H1 (cell line): ENCODE results near the gene FAM171A1. TPM values are rescaled to one million over a fixed set of nuclear protein-coding genes. Genes with fewer than 3 reads are reported as not detected.

Source experiments
- CTCF ChIA-PET: fragments of 300-600 bp; sonication (Branson Sonifier 250); formaldehyde crosslinking; loops from one replicate; lab custom pipeline; 2021; ENCODE audit not compliant: partially characterized antibody; lab: Charles Lee
- POLR2A ChIA-PET: fragments of 300-600 bp; sonication (Branson Sonifier 250); formaldehyde crosslinking; loops from one replicate; lab custom pipeline; 2021; ENCODE audit warnings: inconsistent platforms; ENCODE audit not compliant: partially characterized antibody; lab: Charles Lee
- DNase-seq, 2 experiments: peaks; one replicate each; pipeline versions ENCODE4 v3.0.0 to v3.0.0-alpha.2; 2010 to 2022; ENCODE audit warnings: low spot score in 2 of 2, low read depth in 1 of 2, mixed read lengths in 1 of 2
- FAIRE-seq: peaks from 2 replicates; lab custom pipeline; 2011; peaks lifted over from hg19 to GRCh38; lab: Jason Lieb, UNC
- H2AFZ ChIP-seq: 2 replicates; pipeline ENCODE4 v1.8.1; 2012; ENCODE audit warnings: low read length, inconsistent platforms
- H2AK5ac ChIP-seq: 2 replicates; pipeline ENCODE4 v1.6.1; 2013; ENCODE audit warnings: low read depth, low read length
- H2BK120ac ChIP-seq: replicated peaks from 2 replicates; pipeline ENCODE3; 2013; ENCODE audit warnings: low read depth, low read length, inconsistent platforms
- H2BK12ac ChIP-seq: 2 replicates; pipeline ENCODE4 v1.6.1; 2013; ENCODE audit warnings: low read depth, low read length
- H2BK15ac ChIP-seq: 2 replicates; pipeline ENCODE4 v1.6.1; 2013; ENCODE audit warnings: low read length
- H2BK20ac ChIP-seq: 2 replicates; pipeline ENCODE4 v1.6.1; 2013; ENCODE audit warnings: low read length
- H2BK5ac ChIP-seq: 2 replicates; pipeline ENCODE4 v1.6.1; 2013; ENCODE audit warnings: low read depth, low read length
- H3K14ac ChIP-seq: 2 replicates; pipeline ENCODE4 v1.6.1; 2013; ENCODE audit warnings: inconsistent platforms; ENCODE audit not compliant: insufficient read length
- H3K18ac ChIP-seq: 2 replicates; pipeline ENCODE4 v1.6.1; 2013; ENCODE audit warnings: low read length; ENCODE audit errors: extremely low read depth
- H3K23ac ChIP-seq: 2 replicates; pipeline ENCODE4 v1.6.1; 2013; ENCODE audit warnings: inconsistent platforms; ENCODE audit not compliant: insufficient read length
- H3K23me2 ChIP-seq: 2 replicates; pipeline ENCODE4 v1.6.1; 2013; ENCODE audit warnings: low read depth, low read length
- H3K27ac ChIP-seq: 2 replicates; pipeline ENCODE4 v1.6.1; 2011; ENCODE audit warnings: low read depth, low read length, inconsistent platforms
- H3K27me3 ChIP-seq, 4 experiments: replicated peaks in 1 of 4; 1 replicate in 1 of 4; 2 replicates in 3 of 4; pipeline versions ENCODE4 v1.6.1 to v1.8.1; 2011 to 2013; ENCODE audit warnings: low read length in 3 of 4, mild to moderate bottlenecking in 3 of 4, inconsistent platforms in 2 of 4, mixed read lengths in 2 of 4, moderate library complexity in 1 of 4; ENCODE audit not compliant: control insufficient read depth in 3 of 4, insufficient read depth in 3 of 4; ENCODE audit errors: extremely low read depth in 1 of 4
- H3K36me3 ChIP-seq, 4 experiments: 2 replicates each; pipeline versions ENCODE4 v1.6.1 to v1.8.1; 2011 to 2013; ENCODE audit warnings: mild to moderate bottlenecking in 4 of 4, low read length in 3 of 4, moderate library complexity in 2 of 4, control low read depth in 1 of 4, inconsistent platforms in 1 of 4; ENCODE audit not compliant: insufficient read depth in 4 of 4, control insufficient read depth in 2 of 4
- H3K4ac ChIP-seq: replicated peaks from 2 replicates; pipeline ENCODE3; 2013; ENCODE audit warnings: low read length, low read depth, mixed read lengths, inconsistent platforms; ENCODE audit not compliant: insufficient read length
- H3K4me1 ChIP-seq, 4 experiments: replicated peaks in 1 of 4; 1 replicate in 1 of 4; 2 replicates in 3 of 4; pipeline versions ENCODE4 v1.6.1 to v1.8.1; 2011 to 2013; ENCODE audit warnings: low read length in 3 of 4, inconsistent platforms in 2 of 4, mixed read lengths in 1 of 4; ENCODE audit not compliant: insufficient read depth in 4 of 4, control insufficient read depth in 3 of 4
- H3K4me2 ChIP-seq, 2 experiments: 2 replicates each; pipeline versions ENCODE4 v1.6.1 to v1.8.1; 2011 to 2013; ENCODE audit warnings: low read depth in 2 of 2, low read length in 2 of 2, control low read depth in 1 of 2, inconsistent platforms in 1 of 2, mild to moderate bottlenecking in 1 of 2; ENCODE audit not compliant: insufficient read depth in 1 of 2
- H3K4me3 ChIP-seq, 4 experiments: fragments of 200-600, 300-600 bp in 1 of 4; sonication (generic), shearing (Covaris generic), sonication (Bioruptor Twin) in 1 of 4; 2 replicates each; pipeline versions ENCODE4 v1.5.1 to v1.8.1; 2011 to 2016; ENCODE audit warnings: low read length in 4 of 4, low read depth in 3 of 4, control low read depth in 2 of 4, inconsistent platforms in 2 of 4, mild to moderate bottlenecking in 2 of 4, mixed read lengths in 1 of 4, moderate library complexity in 1 of 4; ENCODE audit not compliant: insufficient read depth in 2 of 4; ENCODE audit errors: extremely low read depth in 1 of 4
- H3K56ac ChIP-seq: replicated peaks from 2 replicates; pipeline ENCODE3; 2013; ENCODE audit warnings: low read depth, mild to moderate bottlenecking, mixed read lengths, low read length, inconsistent platforms; ENCODE audit not compliant: insufficient read length
- H3K79me1 ChIP-seq: 2 replicates; pipeline ENCODE4 v1.6.1; 2013; ENCODE audit warnings: low read depth, low read length, control low read depth
- H3K79me2 ChIP-seq, 2 experiments: 2 replicates each; pipeline versions ENCODE4 v1.6.1 to v1.8.1; 2012 to 2013; ENCODE audit warnings: low read length in 2 of 2, mild to moderate bottlenecking in 2 of 2, inconsistent platforms in 1 of 2; ENCODE audit not compliant: insufficient read depth in 2 of 2, control insufficient read depth in 1 of 2
- H3K9ac ChIP-seq, 4 experiments: replicated peaks in 1 of 4; 1 replicate in 1 of 4; 2 replicates in 3 of 4; pipeline versions ENCODE4 v1.6.1 to v1.8.1; 2011 to 2013; ENCODE audit warnings: low read depth in 3 of 4, low read length in 3 of 4, control low read depth in 2 of 4, mild to moderate bottlenecking in 2 of 4, moderate library complexity in 2 of 4, inconsistent platforms in 1 of 4; ENCODE audit errors: extremely low read depth in 1 of 4
- H3K9me3 ChIP-seq, 2 experiments: 2 replicates each; pipeline versions ENCODE4 v1.6.1 to v1.8.1; 2012 to 2013; ENCODE audit warnings: mild to moderate bottlenecking in 2 of 2, moderate library complexity in 2 of 2, control low read depth in 1 of 2, inconsistent platforms in 1 of 2, low read depth in 1 of 2, low read length in 1 of 2, mixed read lengths in 1 of 2; ENCODE audit not compliant: insufficient read depth in 2 of 2
- H4K20me1 ChIP-seq, 2 experiments: replicated peaks in 1 of 2; 2 replicates each; pipeline versions ENCODE3 to v1.8.1; 2011 to 2013; ENCODE audit warnings: inconsistent platforms in 2 of 2, low read length in 2 of 2, mild to moderate bottlenecking in 1 of 2; ENCODE audit not compliant: insufficient read depth in 2 of 2, control insufficient read depth in 1 of 2
- H4K5ac ChIP-seq: 2 replicates; pipeline ENCODE4 v1.6.1; 2013; ENCODE audit warnings: low read length, low read depth, mixed read lengths, inconsistent platforms; ENCODE audit not compliant: insufficient read length
- H4K8ac ChIP-seq: 2 replicates; pipeline ENCODE4 v1.8.0; 2013; ENCODE audit warnings: mild to moderate bottlenecking, moderate library complexity, low read length, inconsistent platforms; ENCODE audit not compliant: insufficient read depth; ENCODE audit errors: extremely low read depth
- H4K91ac ChIP-seq: replicated peaks from 2 replicates; pipeline ENCODE3; 2013; ENCODE audit warnings: low read length, mixed read lengths, inconsistent platforms; ENCODE audit not compliant: insufficient read length
- USF2 ChIP-seq: IDR thresholded peaks from 2 replicates; pipeline ENCODE4 v1.6.1; 2011; ENCODE audit warnings: low read length, improper control_type of control experiment
- WGBS, 2 experiments: shearing (Covaris generic) in 1 of 2; methylation state at CpG; one replicate each; pipeline versions ENCODE4 v1.1.6 to v1.1.7; 2013 to 2015; ENCODE audit warnings: low lambda C conversion rate in 2 of 2, mixed read lengths in 2 of 2, inconsistent platforms in 1 of 2, low coverage in 1 of 2, missing lambda C conversion rate in 1 of 2; ENCODE audit not compliant: insufficient replicate concordance in 2 of 2, insufficient coverage in 1 of 2, insufficient read length in 1 of 2; ENCODE audit errors: extremely low coverage in 1 of 2, missing lambda C conversion rate in 1 of 2; 5-methylcytosine and 5-hydroxymethylcytosine counted together
- polyA plus RNA-seq, 7 experiments: library from polyadenylated mRNA; depleted of rRNA in 3 of 7; stranded (reverse) in 5 of 7; unstranded in 2 of 7; fragments of >200 nt in 5 of 7; fragments of 200-250 nt in 2 of 7; gene quantifications; 1 replicate in 5 of 7; 2 replicates in 1 of 7; 4 replicates in 1 of 7; pipeline versions ENCODE4 v1.2.1 to v1.2.3, GENCODE V29; 2011 to 2013; ENCODE audit warnings: missing spikeins in 2 of 7, mixed read lengths in 2 of 7
- total RNA-seq: library from RNA; stranded (reverse); fragmentation: NEBNext Ultra II Directional; extraction: Animal tissue kit (Norgen Biotek cat#: 25700); gene quantifications from 2 replicates; pipeline ENCODE4 v1.2.1, GENCODE V29; 2021

The FAM171A1 gene
- total and polyA plus RNA-seq, 2 of the 8 experiments (the other 6 are each of a cell fraction or from before 2014, with no cell fraction given), result 26.6 to 42.1 TPM

DNA sequence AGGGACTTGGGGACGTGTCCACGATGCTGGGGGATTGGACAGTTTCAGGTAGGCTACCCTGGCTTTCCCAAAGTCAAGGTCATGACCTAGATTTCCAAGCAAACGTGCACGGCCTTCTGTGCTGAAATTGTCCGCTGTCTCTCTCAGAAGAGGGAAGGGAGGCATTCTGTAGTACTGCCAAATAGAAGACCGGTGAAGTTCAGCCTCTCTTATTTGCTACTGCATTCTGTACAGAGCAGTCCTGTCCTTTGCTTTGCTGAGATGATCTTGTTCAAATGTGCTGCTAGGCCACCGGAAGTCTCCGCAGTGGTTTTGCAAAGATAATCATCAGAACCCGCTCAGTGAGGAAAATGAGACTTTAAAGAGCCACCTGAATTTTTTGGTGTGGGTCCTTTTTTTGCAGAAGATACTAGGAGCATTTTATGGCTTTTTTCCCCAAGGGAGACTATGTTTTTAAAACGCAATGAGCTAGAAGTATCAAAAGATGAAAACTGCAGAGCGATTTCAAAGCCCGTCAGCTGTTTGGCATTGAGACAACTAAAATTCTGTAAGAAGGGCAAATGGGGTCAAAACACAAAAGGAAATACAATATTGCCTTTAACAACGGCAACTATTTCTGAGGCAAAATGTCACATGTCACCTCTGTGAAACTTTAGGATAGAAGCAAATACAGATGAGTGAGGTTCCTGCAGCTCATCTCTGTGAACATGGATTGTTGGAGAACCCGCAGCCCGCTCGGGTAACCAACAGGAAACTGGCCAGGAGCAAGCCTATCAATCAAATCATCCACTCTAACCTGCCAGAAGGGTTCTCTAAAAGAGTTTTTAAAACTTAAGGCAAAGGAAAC lies 201.3 kb downstream of the FAM171A1 start:
- Histone ChIP-seq H4K91ac (no peak overlapping the region), H3K18ac (no peak overlapping the region), H2BK120ac (no peak overlapping the region), H3K27me3 (no peaks in the 10 kb centered on the region; a peak in 2 of 7 replicates), H2BK12ac (no peak overlapping the region), H3K4me1 (peaks cover 0 to 5% (median 3%) of the 10 kb centered on the region in 4 experiments; a peak in 3 of 7 replicates), H3K27ac (no peak overlapping the region), H3K9me3 (no peaks in the 10 kb centered on the region), H2BK5ac (no peak overlapping the region), H2BK20ac (no peak overlapping the region), H3K4ac (no peak overlapping the region), H2BK15ac (no peak overlapping the region), H4K20me1 (no peaks in the 10 kb centered on the region), H3K4me2 (peak overlapping the region; percentile 36 to 65; a peak in 2 of 4 replicates), H3K23ac (no peak overlapping the region), H3K9ac (no peak overlapping the region), H3K79me1 (no peaks in the 10 kb centered on the region), H3K23me2 (peaks cover 5% of the 10 kb centered on the region; the same call in 1 of the 2 replicates), H3K36me3 (no peaks in the 10 kb centered on the region), H2AFZ (peak overlapping the region; percentile 96; the same call in 1 of the 2 replicates), H3K14ac (no peak overlapping the region), H3K4me3 (no peak overlapping the region), H3K56ac (no peak overlapping the region), H4K5ac (no peak overlapping the region), H2AK5ac (no peak overlapping the region), H4K8ac (no peak overlapping the region), H3K79me2 (peaks cover 0 to 13% of the 10 kb centered on the region in 2 experiments; a peak in 2 of 4 replicates)
- DNase-seq (no peak), FAIRE-seq (no peak)
- TF ChIP-seq USF2, result no peak
- POLR2A ChIA-PET, result interaction anchor here (0.6 kb wide), 1 partner anchor 66 kb away, joined by 3 read pairs; no protein-coding TSS in a partner anchor
- CTCF ChIA-PET, result interaction anchor here (1.2 to 1.4 kb wide), 2 partner anchors 9 to 70 kb away, joined by 3 read pairs; no protein-coding TSS in a partner anchor
- 87% methylated on average over 16 of the region's 16 CpGs; no CpG with 5 or more reads in 1 of the 2 experiments for WGBS, 2 experiments
